Adipocyte (in vitro differentiated cells): ENCODE measurements around the gene IKZF5.

Experiments used
- DNase-seq: peaks from one replicate; pipeline ENCODE4 v3.0.0-alpha.2; 2015; ENCODE audit warnings: low read depth
- H3K27me3 ChIP-seq: replicated peaks from 2 replicates; pipeline ENCODE4 v1.7.0; 2013; ENCODE audit warnings: mild to moderate bottlenecking, low read length, moderate library complexity; ENCODE audit not compliant: control insufficient read depth, insufficient read depth
- H3K36me3 ChIP-seq: 2 replicates; pipeline ENCODE4 v1.7.0; 2013; ENCODE audit warnings: low read length, mild to moderate bottlenecking, moderate library complexity; ENCODE audit not compliant: control insufficient read depth, insufficient read depth, severe bottlenecking
- H3K4me1 ChIP-seq: 2 replicates; pipeline ENCODE4 v1.7.0; 2013; ENCODE audit warnings: mild to moderate bottlenecking, low read length, moderate library complexity; ENCODE audit not compliant: control insufficient read depth, insufficient read depth
- H3K4me3 ChIP-seq: 2 replicates; pipeline ENCODE4 v1.7.0; 2013; ENCODE audit warnings: mild to moderate bottlenecking, low read length, moderate library complexity
- H3K9ac ChIP-seq: 2 replicates; pipeline ENCODE4 v1.7.0; 2013; ENCODE audit warnings: mild to moderate bottlenecking, low read length, moderate library complexity
- H3K9me3 ChIP-seq: 2 replicates; pipeline ENCODE4 v1.7.0; 2013; ENCODE audit warnings: mild to moderate bottlenecking, low read length, moderate library complexity; ENCODE audit not compliant: control insufficient read depth

Gene IKZF5

GRCh38 chr10:123013456-123014419 lies 5.1 kb upstream of the IKZF5 start:
- Histone ChIP-seq H3K27me3 (no peaks in the 10 kb centered on the region), H3K9ac (no peak overlapping the region), H3K9me3 (no peaks in the 10 kb centered on the region), H3K4me1 (peaks cover 9% of the 10 kb centered on the region), H3K36me3 (no peaks in the 10 kb centered on the region), H3K4me3 (no peak overlapping the region)
- no peak for DNase-seq

GRCh38 chr10:123011987-123012386 lies 3.4 kb upstream of the IKZF5 start:
- no peak for DNase-seq
- H3K9me3 ChIP-seq, result no peaks in the 10 kb centered on the region
- H3K4me1 ChIP-seq, result peaks cover 15% of the 10 kb centered on the region
- no peak overlapping the region for H3K4me3 ChIP-seq
- no peaks in the 10 kb centered on the region for H3K36me3 ChIP-seq
- H3K27me3 ChIP-seq, result no peaks in the 10 kb centered on the region
- H3K9ac ChIP-seq, result no peak overlapping the region

- Histone ChIP-seq H3K4me3 (peak overlapping the region; percentile 86), H3K9me3 (no peaks in the 10 kb centered on the region), H3K9ac (peak overlapping the region; percentile 93), H3K4me1 (peaks cover 18% of the 10 kb centered on the region), H3K36me3 (no peaks in the 10 kb centered on the region), H3K27me3 (no peaks in the 10 kb centered on the region)
- DNase-seq, result peak; percentile 41
Observed at GRCh38 chr10:123009105-123009820, 668 bp upstream of the IKZF5 start.

GRCh38 chr10:123007558-123008354 lies 839 bp downstream of the IKZF5 start:
- no peaks in the 10 kb centered on the region for H3K36me3 ChIP-seq
- DNase-seq, result peak; percentile 84
- peak overlapping the region; percentile 96 for H3K9ac ChIP-seq
- H3K9me3 ChIP-seq, result no peaks in the 10 kb centered on the region
- no peaks in the 10 kb centered on the region for H3K27me3 ChIP-seq
- peaks cover 18% of the 10 kb centered on the region for H3K4me1 ChIP-seq
- peak overlapping the region; percentile 86 for H3K4me3 ChIP-seq

- no peak for DNase-seq
- H3K9ac ChIP-seq, result no peak overlapping the region
- no peaks in the 10 kb centered on the region for H3K27me3 ChIP-seq
- H3K36me3 ChIP-seq, result no peaks in the 10 kb centered on the region
- no peaks in the 10 kb centered on the region for H3K9me3 ChIP-seq
- no peak overlapping the region for H3K4me3 ChIP-seq
- peaks cover 14% of the 10 kb centered on the region for H3K4me1 ChIP-seq
Observed at GRCh38 chr10:123004298-123004697, 4.3 kb downstream of the IKZF5 start.

- H3K4me1 ChIP-seq, result peaks cover 2% of the 10 kb centered on the region
- H3K4me3 ChIP-seq, result no peak overlapping the region
- no peaks in the 10 kb centered on the region for H3K27me3 ChIP-seq
- peaks cover 13% of the 10 kb centered on the region for H3K36me3 ChIP-seq
- no peak overlapping the region for H3K9ac ChIP-seq
- H3K9me3 ChIP-seq, result no peaks in the 10 kb centered on the region
- no peak for DNase-seq
Observed at GRCh38 chr10:123001370-123001769, 7.2 kb downstream of the IKZF5 start.

GRCh38 chr10:123000155-123000554 lies 8.4 kb downstream of the IKZF5 start:
- Histone ChIP-seq H3K36me3 (peaks cover 25% of the 10 kb centered on the region), H3K9ac (no peak overlapping the region), H3K9me3 (no peaks in the 10 kb centered on the region), H3K4me1 (no peaks in the 10 kb centered on the region), H3K4me3 (no peak overlapping the region), H3K27me3 (no peaks in the 10 kb centered on the region)
- DNase-seq, result no peak

- H3K4me1 ChIP-seq, result no peaks in the 10 kb centered on the region
- no peak overlapping the region for H3K4me3 ChIP-seq
- no peaks in the 10 kb centered on the region for H3K9me3 ChIP-seq
- H3K36me3 ChIP-seq, result peaks cover 33% of the 10 kb centered on the region
- H3K27me3 ChIP-seq, result no peaks in the 10 kb centered on the region
- peak; percentile 29 for DNase-seq
- H3K9ac ChIP-seq, result no peak overlapping the region
Observed at GRCh38 chr10:122999347-122999746, 9.2 kb downstream of the IKZF5 start.

- H3K36me3 ChIP-seq, result peaks cover 37% of the 10 kb centered on the region
- no peak overlapping the region for H3K4me3 ChIP-seq
- H3K9ac ChIP-seq, result no peak overlapping the region
- no peaks in the 10 kb centered on the region for H3K9me3 ChIP-seq
- no peak for DNase-seq
- H3K4me1 ChIP-seq, result no peaks in the 10 kb centered on the region
- no peaks in the 10 kb centered on the region for H3K27me3 ChIP-seq
Observed at GRCh38 chr10:122998934-122999333, 9.7 kb downstream of the IKZF5 start.

GRCh38 chr10:122998360-122998917 lies 10.2 kb downstream of the IKZF5 start:
- Histone ChIP-seq H3K9me3 (no peaks in the 10 kb centered on the region), H3K27me3 (no peaks in the 10 kb centered on the region), H3K4me3 (no peak overlapping the region), H3K4me1 (no peaks in the 10 kb centered on the region), H3K9ac (no peak overlapping the region), H3K36me3 (peaks cover 42% of the 10 kb centered on the region)
- no peak for DNase-seq
